ENCODE data around the gene ALDH1A3.

The ALDH1A3 gene

DNA sequence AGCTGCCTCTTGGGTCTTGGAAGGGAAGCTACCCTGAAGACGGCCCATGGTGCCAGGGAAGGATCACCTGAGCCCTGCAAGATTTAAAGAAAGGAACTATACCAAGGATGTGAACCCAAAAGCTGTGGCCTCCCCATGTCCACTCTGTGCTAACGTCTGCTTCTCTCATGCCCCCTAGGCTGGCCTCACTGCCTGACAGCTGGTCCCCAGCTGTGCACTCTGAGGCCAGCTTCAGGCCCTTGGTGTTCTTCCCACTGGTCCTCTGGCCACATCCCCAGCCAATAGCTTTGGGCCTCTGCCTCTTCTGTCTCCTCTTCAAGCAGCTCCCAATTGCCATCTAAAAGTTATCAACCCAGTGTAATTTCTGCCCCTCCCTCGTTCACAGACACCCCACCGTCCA lies 34.3 kb downstream of the ALDH1A3 start:
- no peak overlapping the region for H3K4me2 ChIP-seq
- TF ChIP-seq, protein P1, sequence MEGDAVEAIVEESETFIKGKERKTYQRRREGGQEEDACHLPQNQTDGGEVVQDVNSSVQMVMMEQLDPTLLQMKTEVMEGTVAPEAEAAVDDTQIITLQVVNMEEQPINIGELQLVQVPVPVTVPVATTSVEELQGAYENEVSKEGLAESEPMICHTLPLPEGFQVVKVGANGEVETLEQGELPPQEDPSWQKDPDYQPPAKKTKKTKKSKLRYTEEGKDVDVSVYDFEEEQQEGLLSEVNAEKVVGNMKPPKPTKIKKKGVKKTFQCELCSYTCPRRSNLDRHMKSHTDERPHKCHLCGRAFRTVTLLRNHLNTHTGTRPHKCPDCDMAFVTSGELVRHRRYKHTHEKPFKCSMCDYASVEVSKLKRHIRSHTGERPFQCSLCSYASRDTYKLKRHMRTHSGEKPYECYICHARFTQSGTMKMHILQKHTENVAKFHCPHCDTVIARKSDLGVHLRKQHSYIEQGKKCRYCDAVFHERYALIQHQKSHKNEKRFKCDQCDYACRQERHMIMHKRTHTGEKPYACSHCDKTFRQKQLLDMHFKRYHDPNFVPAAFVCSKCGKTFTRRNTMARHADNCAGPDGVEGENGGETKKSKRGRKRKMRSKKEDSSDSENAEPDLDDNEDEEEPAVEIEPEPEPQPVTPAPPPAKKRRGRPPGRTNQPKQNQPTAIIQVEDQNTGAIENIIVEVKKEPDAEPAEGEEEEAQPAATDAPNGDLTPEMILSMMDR (conservative IDR thresholded peaks at IDR 0.05; ENCODE audit: low read depth, low read length): no peak
- no peak overlapping the region for H3K27ac ChIP-seq
- no peaks in the 10 kb centered on the region for H3K36me3 ChIP-seq (ENCODE audit: insufficient read depth)
- no peaks in the 10 kb centered on the region for H4K20me1 ChIP-seq (ENCODE audit: insufficient read depth)
- H3K79me2 ChIP-seq (ENCODE audit: insufficient read depth, low read depth): no peaks in the 10 kb centered on the region
- H3K27me3 ChIP-seq (ENCODE audit: insufficient read depth, low read depth): peaks cover 9% of the 10 kb centered on the region; the same call in 1 of the 2 replicates
- no peaks in the 10 kb centered on the region for H3K4me1 ChIP-seq (ENCODE audit: low read depth, poor library complexity, severe bottlenecking)
- H3K9ac ChIP-seq: no peak overlapping the region
- no peak overlapping the region for H2AFZ ChIP-seq (ENCODE audit: low read depth)
- H3K4me3 ChIP-seq (IDR thresholded peaks at IDR 0.05; ENCODE audit: insufficient read depth, low read depth, low read length): no peak overlapping the region

DNA sequence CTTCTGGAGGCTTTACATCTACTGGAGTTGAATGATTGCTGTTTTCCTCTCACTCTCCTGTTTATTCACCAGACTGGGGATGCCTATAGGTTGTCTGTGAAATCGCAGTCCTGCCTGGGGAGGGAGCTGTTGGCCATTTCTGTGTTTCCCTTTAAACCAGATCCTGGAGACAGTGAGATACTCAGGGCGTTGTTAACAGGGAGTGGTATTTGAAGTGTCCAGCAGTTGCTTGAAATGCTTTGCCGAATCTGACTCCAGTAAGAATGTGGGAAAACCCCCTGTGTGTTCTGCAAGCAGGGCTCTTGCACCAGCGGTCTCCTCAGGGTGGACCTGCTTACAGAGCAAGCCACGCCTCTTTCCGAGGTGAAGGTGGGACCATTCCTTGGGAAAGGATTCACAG lies 35.2 kb downstream of the ALDH1A3 start:
- no peak overlapping the region for H3K4me3 ChIP-seq (IDR thresholded peaks at IDR 0.05; ENCODE audit: insufficient read depth, low read depth, low read length)
- no peaks in the 10 kb centered on the region for H3K79me2 ChIP-seq (ENCODE audit: insufficient read depth, low read depth)
- no peaks in the 10 kb centered on the region for H3K36me3 ChIP-seq (ENCODE audit: insufficient read depth)
- no peak overlapping the region for H3K9ac ChIP-seq
- no peak overlapping the region for H2AFZ ChIP-seq (ENCODE audit: low read depth)
- no peak overlapping the region for H3K27ac ChIP-seq
- no peak overlapping the region for H3K4me2 ChIP-seq
- TF ChIP-seq, protein P1 (conservative IDR thresholded peaks at IDR 0.05; ENCODE audit: low read depth, low read length): no peak
- H4K20me1 ChIP-seq (ENCODE audit: insufficient read depth): no peaks in the 10 kb centered on the region
- H3K4me1 ChIP-seq (ENCODE audit: low read depth, poor library complexity, severe bottlenecking): no peaks in the 10 kb centered on the region
- peaks cover 12% of the 10 kb centered on the region for H3K27me3 ChIP-seq (ENCODE audit: insufficient read depth, low read depth)

DNA sequence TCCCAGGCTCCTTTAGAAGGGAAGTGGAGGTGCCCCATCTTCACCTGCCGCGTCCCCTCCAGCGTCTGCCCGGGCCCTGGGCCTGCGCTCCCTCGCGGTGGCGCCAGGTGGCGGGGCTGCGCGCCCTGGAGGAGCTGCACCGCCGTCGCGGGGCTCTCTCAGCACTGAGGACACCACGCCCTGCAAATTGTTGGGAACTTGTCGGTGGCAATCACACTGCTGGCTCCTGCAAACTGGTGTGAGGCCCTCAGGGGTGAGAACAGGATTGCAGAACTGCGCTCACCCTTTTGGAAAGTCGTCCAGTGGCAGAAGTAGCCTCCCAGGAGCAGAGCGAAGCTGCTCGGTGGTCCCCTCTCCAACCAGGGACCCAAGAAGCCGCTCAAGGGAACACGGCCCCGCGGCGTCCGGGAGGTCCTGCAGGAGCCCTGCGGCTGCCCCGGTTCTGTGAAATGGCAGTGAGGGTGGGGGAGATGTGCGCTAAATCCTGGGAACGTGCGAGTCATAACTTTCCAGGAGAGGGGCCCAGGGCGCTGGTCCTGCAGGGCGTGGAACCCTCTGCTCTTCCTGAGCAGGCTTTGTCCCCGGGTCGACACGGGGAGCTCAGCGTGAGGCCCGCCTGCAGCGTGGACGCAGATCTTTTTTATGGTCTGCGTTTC lies 38.5 kb downstream of the ALDH1A3 start:
- Histone ChIP-seq H3K79me2 (ENCODE audit: insufficient read depth, low read depth) (no peaks in the 10 kb centered on the region), H3K27me3 (ENCODE audit: insufficient read depth, low read depth) (peaks cover 22% of the 10 kb centered on the region), H3K9ac (no peak overlapping the region), H3K27ac (no peak overlapping the region), H3K36me3 (ENCODE audit: insufficient read depth) (no peaks in the 10 kb centered on the region), H3K4me1 (ENCODE audit: low read depth, poor library complexity, severe bottlenecking) (no peaks in the 10 kb centered on the region), H2AFZ (ENCODE audit: low read depth) (peak overlapping the region; percentile 66), H4K20me1 (ENCODE audit: insufficient read depth) (no peaks in the 10 kb centered on the region), H3K4me3 (IDR thresholded peaks at IDR 0.05; ENCODE audit: insufficient read depth, low read depth, low read length) (no peak overlapping the region), H3K4me2 (peak overlapping the region; percentile 44; the same call in 1 of the 2 replicates)
- TF ChIP-seq, protein P1 (conservative IDR thresholded peaks at IDR 0.05; ENCODE audit: low read depth, low read length): peak; percentile 81

DNA sequence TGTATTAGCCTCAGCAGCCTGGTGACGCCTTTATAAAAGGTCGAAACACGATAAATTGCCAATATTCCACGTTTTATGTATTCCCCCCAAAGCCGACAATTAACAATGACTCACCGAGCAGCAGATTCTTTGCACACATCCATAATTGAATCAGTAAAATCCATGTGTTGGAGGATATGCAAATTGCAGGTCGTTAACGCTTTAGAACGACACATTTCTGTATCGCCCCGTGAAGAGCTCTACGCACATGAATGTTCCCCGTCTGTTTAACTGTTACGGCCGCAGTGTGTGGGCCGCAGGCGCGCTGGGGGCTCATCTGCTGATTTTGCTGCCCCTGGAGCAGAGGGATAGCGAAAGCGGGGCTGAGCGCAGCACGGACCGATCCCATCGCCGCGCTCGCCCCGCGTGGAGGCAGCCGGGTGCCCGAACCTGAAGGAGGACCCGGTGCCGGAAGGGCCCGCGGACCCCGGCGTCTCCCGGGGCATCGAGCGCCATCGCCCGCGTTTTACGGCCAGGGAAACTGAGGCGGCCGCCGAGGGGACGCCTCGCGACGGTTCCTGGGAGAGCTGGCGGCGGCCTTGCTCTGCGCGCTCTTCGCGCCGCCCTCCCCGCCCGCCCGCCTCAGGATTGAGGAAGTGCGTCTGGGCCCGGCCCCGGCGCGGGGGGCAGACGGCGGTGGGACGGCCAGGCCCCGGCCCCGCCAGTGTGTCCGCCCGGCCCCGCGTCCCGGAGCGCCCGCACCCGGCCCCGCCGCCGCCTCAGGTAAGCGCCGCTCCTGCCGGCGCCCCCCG lies 39.3 kb downstream of the ALDH1A3 start, which contains the start of gene LRRK1:
TSS of gene LRRK1 (plus strand) at position 668 of the 791 bp plus-strand sequence. CDS start 5,276 bp downstream, outside the sequence.
- Histone ChIP-seq H3K4me1 (ENCODE audit: low read depth, poor library complexity, severe bottlenecking) (no peaks in the 10 kb centered on the region), H4K20me1 (ENCODE audit: insufficient read depth) (no peaks in the 10 kb centered on the region), H3K4me3 (IDR thresholded peaks at IDR 0.05; ENCODE audit: insufficient read depth, low read depth, low read length) (no peak within 1 kb of the TSS), H2AFZ (ENCODE audit: low read depth) (peak within 1 kb of the TSS; percentile 66), H3K4me2 (peak within 1 kb of the TSS; percentile 44), H3K9ac (no peak within 1 kb of the TSS), H3K27me3 (ENCODE audit: insufficient read depth, low read depth) (peaks cover 22% of the 10 kb centered on the region), H3K27ac (no peak within 1 kb of the TSS), H3K36me3 (ENCODE audit: insufficient read depth) (no peaks in the 10 kb centered on the region), H3K79me2 (ENCODE audit: insufficient read depth, low read depth) (no peaks in the 10 kb centered on the region)
- TF ChIP-seq, protein P1 (conservative IDR thresholded peaks at IDR 0.05; ENCODE audit: low read depth, low read length): no peak

Data from KMS-11 (cell line).